ENCODE results near the gene TMEM178B. TPM values are rescaled to one million over a fixed set of nuclear protein-coding genes. Genes with fewer than 3 reads are reported as not detected.

The TMEM178B gene
- total and polyA plus RNA-seq, 2 of the 4 experiments (the other 2 are of a cell fraction), result under 0.01 to 0.05 TPM

- ChIA-PET POLR2A (ENCODE audit: unreplicated experiment) (no interaction called here), CTCF (no interaction called here)
- DNase-seq, result no peak
- H3K27ac ChIP-seq (ENCODE audit: insufficient read depth, low read length), result no peak overlapping the region
- H3K4me3 ChIP-seq (ENCODE audit: insufficient read depth, low read depth, low read length), result no peak overlapping the region
- ATAC-seq (ENCODE audit: low read depth), result no peak
- no peak overlapping the region for H3K56ac ChIP-seq (ENCODE audit: extremely low read depth, insufficient read depth, low read length)
- in situ Hi-C loops (cut with MboI; ENCODE audit: low sequenced_read_pairs), result no loop called here
- BruUV-seq (replicated peaks), result no TSS peak
- H3K14ac ChIP-seq (replicated peaks; ENCODE audit: low read depth, low read length), result no peak overlapping the region
- no peaks in the 10 kb centered on the region for H3K4me1 ChIP-seq (ENCODE audit: control insufficient read depth, insufficient read depth, low read length)
- H3K4ac ChIP-seq (ENCODE audit: low read depth, low read length), result no peak overlapping the region
- no peaks in the 10 kb centered on the region for H3K27me3 ChIP-seq (ENCODE audit: control insufficient read depth, insufficient read depth, low read length)
- H3K4me2 ChIP-seq (ENCODE audit: low read depth, low read length), result no peak overlapping the region
- no peak overlapping the region for H2AK5ac ChIP-seq (ENCODE audit: low read depth, low read length)
- no peak overlapping the region for H3K18ac ChIP-seq (ENCODE audit: low read depth, low read length)
- H2BK5ac ChIP-seq (ENCODE audit: low read depth, low read length, poor library complexity, severe bottlenecking), result no peak overlapping the region
- H2AFZ ChIP-seq (replicated peaks; ENCODE audit: low read length, poor library complexity), result no peak overlapping the region
- no peak overlapping the region for H2BK20ac ChIP-seq (ENCODE audit: low read depth, low read length)
- H2AK9ac ChIP-seq (replicated peaks; ENCODE audit: low read depth, low read length, poor library complexity), result no peak overlapping the region
- H3K9me1 ChIP-seq (ENCODE audit: insufficient read depth, low read length), result no peaks in the 10 kb centered on the region
- H2BK15ac ChIP-seq (ENCODE audit: low read depth, low read length), result no peak overlapping the region
- H4K8ac ChIP-seq (ENCODE audit: low read depth in 2 of 2, low read length in 2 of 2), result no peak overlapping the region
- H4K91ac ChIP-seq (ENCODE audit: insufficient read depth, low read depth, low read length), result no peak overlapping the region
- H3K79me1 ChIP-seq (ENCODE audit: low read depth in 1 of 2, low read length in 2 of 2), result no peaks in the 10 kb centered on the region
- H4K5ac ChIP-seq (ENCODE audit: low read depth, low read length), result no peak overlapping the region
- no peaks in the 10 kb centered on the region for H4K20me1 ChIP-seq (ENCODE audit: insufficient read depth, low read length)
- no peak overlapping the region for H2BK120ac ChIP-seq (ENCODE audit: low read depth, low read length)
- no peaks in the 10 kb centered on the region for H3K36me3 ChIP-seq (ENCODE audit: control insufficient read depth, insufficient read depth, low read length)
- 67% methylated on average over 1 of the region's 1 CpG; no CpG with 5 or more reads in 1 of the 2 experiments for WGBS, 2 experiments (ENCODE audit: extremely low coverage in 2 of 2, insufficient read length in 1 of 2)
- TF ChIP-seq MAFK (IDR thresholded peaks at IDR 0.05; ENCODE audit: low read depth, low read length), result no peak
- TF ChIP-seq POLR2A (IDR thresholded peaks at IDR 0.05; ENCODE audit: low read depth, low read length), result no peak
- dilution Hi-C loops (cut with HindIII; ENCODE audit: low sequenced_read_pairs, unreplicated experiment), result no loop called here
- H3K9ac ChIP-seq (ENCODE audit: low read depth, low read length), result no peak overlapping the region
- H3K23ac ChIP-seq (ENCODE audit: low read depth, low read length), result no peak overlapping the region
- peaks cover 4% of the 10 kb centered on the region; the same call in 1 of the 2 replicates for H3K9me3 ChIP-seq (ENCODE audit: control insufficient read depth, insufficient read depth, low read length)
- intact Hi-C loops (cut with micrococcal nuclease), result no loop called here
Observed at GRCh38 chr7:141455723-141456122, 381.9 kb downstream of the TMEM178B start.

All from IMR-90 (cell line).